Measurements from ENCODE around the gene FAM170B. TPM values are rescaled to one million over a fixed set of nuclear protein-coding genes. Genes with fewer than 3 reads are reported as not detected.
A peak's percentile ranks its signal among the peaks of the same experiment; 100 is the strongest.

The FAM170B gene
- total RNA-seq, 1 donor from 2014 or later, result not detected

GRCh38 chr10:49089152-49089551, 44.7 kb downstream of the FAM170B start:
- no peaks in the 10 kb centered on the region for H3K27me3 ChIP-seq
- DNase-seq, result no peak
- no peak overlapping the region for H3K4me3 ChIP-seq
- ATAC-seq, result no peak
- intact Hi-C loops (cut with DNase I), result no loop called here
- TF ChIP-seq, protein P1, sequence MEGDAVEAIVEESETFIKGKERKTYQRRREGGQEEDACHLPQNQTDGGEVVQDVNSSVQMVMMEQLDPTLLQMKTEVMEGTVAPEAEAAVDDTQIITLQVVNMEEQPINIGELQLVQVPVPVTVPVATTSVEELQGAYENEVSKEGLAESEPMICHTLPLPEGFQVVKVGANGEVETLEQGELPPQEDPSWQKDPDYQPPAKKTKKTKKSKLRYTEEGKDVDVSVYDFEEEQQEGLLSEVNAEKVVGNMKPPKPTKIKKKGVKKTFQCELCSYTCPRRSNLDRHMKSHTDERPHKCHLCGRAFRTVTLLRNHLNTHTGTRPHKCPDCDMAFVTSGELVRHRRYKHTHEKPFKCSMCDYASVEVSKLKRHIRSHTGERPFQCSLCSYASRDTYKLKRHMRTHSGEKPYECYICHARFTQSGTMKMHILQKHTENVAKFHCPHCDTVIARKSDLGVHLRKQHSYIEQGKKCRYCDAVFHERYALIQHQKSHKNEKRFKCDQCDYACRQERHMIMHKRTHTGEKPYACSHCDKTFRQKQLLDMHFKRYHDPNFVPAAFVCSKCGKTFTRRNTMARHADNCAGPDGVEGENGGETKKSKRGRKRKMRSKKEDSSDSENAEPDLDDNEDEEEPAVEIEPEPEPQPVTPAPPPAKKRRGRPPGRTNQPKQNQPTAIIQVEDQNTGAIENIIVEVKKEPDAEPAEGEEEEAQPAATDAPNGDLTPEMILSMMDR (IDR thresholded peaks at IDR 0.05), result no peak
- H3K4me1 ChIP-seq, result peaks cover 29% of the 10 kb centered on the region
- H3K9me3 ChIP-seq, result peaks cover 4% of the 10 kb centered on the region
- no peaks in the 10 kb centered on the region for H3K36me3 ChIP-seq
- H3K27ac ChIP-seq, result no peak overlapping the region

GRCh38 chr10:49086889-49087288, 46.9 kb downstream of the FAM170B start:
- intact Hi-C loops (cut with DNase I), result no loop called here
- DNase-seq (no peak), ATAC-seq (no peak)
- no peaks in the 10 kb centered on the region for H3K27me3 ChIP-seq
- H3K4me3 ChIP-seq, result no peak overlapping the region
- H3K36me3 ChIP-seq, result no peaks in the 10 kb centered on the region
- H3K27ac ChIP-seq, result no peak overlapping the region
- H3K4me1 ChIP-seq, result peaks cover 45% of the 10 kb centered on the region
- TF ChIP-seq, protein P1 (IDR thresholded peaks at IDR 0.05), result no peak
- peaks cover 4% of the 10 kb centered on the region for H3K9me3 ChIP-seq

DNA sequence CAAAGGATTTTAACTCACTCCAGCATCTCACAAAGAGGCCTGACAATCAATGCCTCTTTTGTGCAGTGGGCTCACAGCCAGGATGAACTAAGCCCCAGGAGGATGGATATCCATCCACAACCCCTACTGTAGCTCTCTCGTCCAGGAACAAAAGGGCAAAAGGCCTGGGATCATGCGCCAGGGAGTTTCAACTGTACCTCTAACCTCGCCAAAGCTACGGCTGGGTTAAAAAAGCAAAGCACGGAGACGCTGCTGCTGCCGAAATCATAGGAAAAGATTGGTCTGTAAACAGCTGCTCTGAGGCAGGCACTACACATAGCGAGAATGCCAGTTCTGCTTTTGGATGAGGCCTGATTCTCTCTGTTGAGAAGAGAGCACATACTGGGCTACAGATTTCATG, 50.6 kb downstream of the FAM170B start:
- H3K4me1 ChIP-seq, result peaks cover 42% of the 10 kb centered on the region
- peaks cover 4% of the 10 kb centered on the region for H3K9me3 ChIP-seq
- H3K27me3 ChIP-seq, result no peaks in the 10 kb centered on the region
- TF ChIP-seq, protein P1 (IDR thresholded peaks at IDR 0.05), result no peak
- DNase-seq, result no peak
- H3K36me3 ChIP-seq, result no peaks in the 10 kb centered on the region
- ATAC-seq, result no peak
- H3K27ac ChIP-seq, result peak overlapping the region; percentile 14
- intact Hi-C loops (cut with DNase I), result no loop called here
- no peak overlapping the region for H3K4me3 ChIP-seq

DNA sequence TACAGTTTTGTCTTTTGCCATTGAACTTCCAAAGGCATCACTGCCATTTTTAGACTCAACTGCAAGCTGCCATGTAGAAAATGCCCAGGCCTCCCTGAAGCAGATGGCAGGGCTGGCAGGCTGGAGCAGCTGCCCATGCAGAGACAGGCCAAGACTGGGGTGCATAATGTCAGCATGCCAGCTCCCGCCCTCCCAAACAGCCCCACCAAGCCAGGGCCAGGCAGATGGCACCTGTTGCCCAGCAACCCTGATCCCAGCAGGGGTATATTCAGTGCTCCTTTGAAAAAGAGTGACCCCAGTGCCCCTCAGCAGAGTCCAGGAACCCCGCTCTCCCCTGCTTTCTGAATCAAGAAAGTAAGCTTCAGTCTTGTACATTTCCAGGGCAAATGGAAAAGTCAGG, 51.1 kb downstream of the FAM170B start:
- TF ChIP-seq, protein P1 (IDR thresholded peaks at IDR 0.05), result no peak
- peaks cover 41% of the 10 kb centered on the region for H3K4me1 ChIP-seq
- H3K4me3 ChIP-seq, result no peak overlapping the region
- no peak for ATAC-seq
- DNase-seq, result no peak
- H3K27me3 ChIP-seq, result no peaks in the 10 kb centered on the region
- intact Hi-C loops (cut with DNase I), result no loop called here
- H3K27ac ChIP-seq, result no peak overlapping the region
- no peaks in the 10 kb centered on the region for H3K36me3 ChIP-seq
- H3K9me3 ChIP-seq, result peaks cover 4% of the 10 kb centered on the region

DNA sequence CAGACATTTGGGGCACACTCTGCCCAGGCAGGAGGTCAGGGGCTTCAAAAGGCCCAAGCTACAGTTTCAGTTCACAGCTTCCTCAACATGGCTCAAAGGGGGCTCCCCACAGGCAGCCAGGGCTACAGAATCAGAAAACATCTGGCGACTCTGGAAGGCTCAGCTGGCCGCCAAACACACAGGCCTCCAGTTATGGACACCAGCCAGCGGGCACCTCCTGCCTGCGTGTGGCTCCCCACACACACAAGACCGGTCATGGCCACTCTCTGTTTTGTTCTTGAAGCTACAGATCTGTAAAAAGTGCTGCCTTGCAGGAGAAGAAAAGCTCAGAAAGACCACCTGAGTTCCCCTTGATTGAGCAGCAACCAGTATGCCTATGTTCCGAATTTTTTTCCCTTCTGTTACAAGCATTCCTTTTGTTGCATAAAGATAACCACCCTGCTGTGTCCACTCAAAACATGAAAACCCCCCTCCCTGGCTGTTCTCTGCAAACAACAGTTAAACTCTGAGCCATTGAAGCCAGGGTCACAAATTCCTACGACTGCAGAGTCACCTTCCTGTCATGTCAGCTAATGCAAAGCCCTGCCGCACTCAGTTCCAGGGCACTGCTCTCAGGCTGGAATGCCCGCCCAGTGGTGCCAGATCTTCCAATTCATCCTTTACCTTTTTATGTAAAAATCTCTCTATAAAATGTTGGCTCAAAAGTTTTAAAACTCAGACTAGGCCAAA, 52.1 kb downstream of the FAM170B start:
- H3K27me3 ChIP-seq, result no peaks in the 10 kb centered on the region
- H3K27ac ChIP-seq, result peak overlapping the region; percentile 47
- ATAC-seq (no peak), DNase-seq (no peak)
- no peaks in the 10 kb centered on the region for H3K36me3 ChIP-seq
- intact Hi-C loops (cut with DNase I), result no loop called here
- H3K4me3 ChIP-seq, result no peak overlapping the region
- peaks cover 3% of the 10 kb centered on the region for H3K9me3 ChIP-seq
- peaks cover 49% of the 10 kb centered on the region for H3K4me1 ChIP-seq
- TF ChIP-seq, protein P1 (IDR thresholded peaks at IDR 0.05), result no peak

Other genes with a start within 250 kb of the FAM170B start
- 0.96 TPM for gene LRRC18, start 194.2 kb downstream of the FAM170B start, total RNA-seq
- 19.5 TPM for gene VSTM4, start 18.5 kb downstream of the FAM170B start, total RNA-seq
- 63.1 TPM for gene TMEM273, start 54.4 kb upstream of the FAM170B start, total RNA-seq
- not detected for gene C10orf71, start 165.1 kb upstream of the FAM170B start, total RNA-seq